SHP77 (cell line): Measurements from ENCODE around the gene IL17RA.
A peak's percentile ranks its signal among the peaks of the same experiment; 100 is the strongest.

ENCODE experiments used
- DNase-seq, 2 experiments: peaks; one replicate each; lab custom pipeline; 2025; lab: John Stamatoyannopoulos, UW

IL17RA gene

DNA sequence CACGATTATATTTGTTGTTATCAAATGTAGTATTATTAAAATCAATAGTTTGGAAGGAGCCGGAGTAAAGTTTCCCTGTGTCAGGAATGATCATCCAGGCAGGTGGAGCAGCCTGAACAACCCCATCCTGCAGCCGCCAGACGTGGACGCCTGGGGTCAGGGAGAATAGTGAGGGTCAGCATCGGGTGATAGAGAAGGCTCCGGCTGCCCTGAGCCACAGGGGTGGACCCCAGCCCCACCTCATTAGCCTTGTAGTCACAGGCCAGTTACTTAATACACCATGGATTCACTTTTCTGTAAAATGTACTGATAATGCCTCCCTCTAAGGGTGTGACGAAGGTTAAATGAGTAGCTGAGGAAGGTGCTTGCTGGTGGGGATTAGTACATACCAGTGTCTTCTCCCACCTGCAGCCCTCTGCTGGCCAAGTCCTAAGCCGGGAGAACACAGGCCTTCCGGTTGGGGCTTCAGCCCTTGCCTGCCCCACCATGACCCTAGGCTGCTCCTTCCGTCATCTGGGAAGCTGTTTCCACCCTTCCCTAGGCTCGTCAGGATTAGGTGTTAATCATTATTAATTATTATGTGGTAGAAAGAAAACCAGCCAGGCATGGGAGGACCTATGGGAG lies 21.5 kb downstream of the IL17RA start:
- DNase-seq, result no peak

DNA sequence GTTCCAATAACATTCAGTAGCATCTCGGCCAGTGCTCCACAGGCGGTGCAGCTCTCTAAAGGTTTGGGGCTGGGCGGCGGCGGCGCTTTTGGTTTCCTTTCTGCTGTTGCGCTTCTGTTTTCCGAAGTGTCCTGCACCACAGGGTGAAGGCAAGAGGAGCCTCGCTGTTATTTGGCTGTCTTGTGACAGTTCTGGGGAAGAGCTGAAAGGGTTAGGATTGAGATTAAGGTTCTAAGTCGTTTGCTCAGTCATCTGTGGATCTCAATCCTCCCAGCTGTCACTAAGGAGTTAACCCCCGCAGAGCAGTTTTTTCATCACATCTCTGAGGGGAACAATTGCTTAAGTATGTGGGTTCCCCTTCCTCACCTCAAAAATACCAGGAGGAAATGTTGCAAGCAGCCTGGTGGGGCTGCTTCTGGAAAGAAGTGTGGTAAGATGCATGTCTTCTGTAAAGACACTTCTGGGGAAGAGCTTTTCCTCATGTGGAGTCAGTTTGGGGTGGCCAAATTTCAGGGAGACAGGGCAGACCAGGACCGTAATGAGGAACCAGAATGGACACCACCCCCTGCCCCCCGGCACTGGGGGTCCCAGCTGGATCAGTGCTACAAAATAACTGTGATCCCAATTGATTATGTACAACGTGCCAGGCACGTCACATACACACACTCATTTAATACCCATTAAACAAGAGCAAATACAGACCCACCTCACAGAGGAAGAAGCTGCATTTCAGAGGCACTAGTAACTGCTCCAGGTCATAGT lies 22.2 kb downstream of the IL17RA start:
- no peak for DNase-seq

DNA sequence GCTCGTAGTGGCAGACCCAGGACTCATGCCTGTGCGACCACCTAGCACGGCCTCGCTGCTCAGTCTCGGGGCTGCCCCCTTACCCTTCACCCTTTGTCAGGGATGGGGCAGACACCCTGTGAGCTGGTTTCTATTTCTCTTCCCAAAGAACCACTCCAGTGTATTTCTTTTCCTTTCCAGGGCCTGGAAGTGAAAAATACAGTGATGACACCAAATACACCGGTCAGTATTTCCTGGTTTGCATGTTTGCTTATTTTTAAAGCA lies 22.7 kb downstream of the IL17RA start:
- no peak for DNase-seq

DNA sequence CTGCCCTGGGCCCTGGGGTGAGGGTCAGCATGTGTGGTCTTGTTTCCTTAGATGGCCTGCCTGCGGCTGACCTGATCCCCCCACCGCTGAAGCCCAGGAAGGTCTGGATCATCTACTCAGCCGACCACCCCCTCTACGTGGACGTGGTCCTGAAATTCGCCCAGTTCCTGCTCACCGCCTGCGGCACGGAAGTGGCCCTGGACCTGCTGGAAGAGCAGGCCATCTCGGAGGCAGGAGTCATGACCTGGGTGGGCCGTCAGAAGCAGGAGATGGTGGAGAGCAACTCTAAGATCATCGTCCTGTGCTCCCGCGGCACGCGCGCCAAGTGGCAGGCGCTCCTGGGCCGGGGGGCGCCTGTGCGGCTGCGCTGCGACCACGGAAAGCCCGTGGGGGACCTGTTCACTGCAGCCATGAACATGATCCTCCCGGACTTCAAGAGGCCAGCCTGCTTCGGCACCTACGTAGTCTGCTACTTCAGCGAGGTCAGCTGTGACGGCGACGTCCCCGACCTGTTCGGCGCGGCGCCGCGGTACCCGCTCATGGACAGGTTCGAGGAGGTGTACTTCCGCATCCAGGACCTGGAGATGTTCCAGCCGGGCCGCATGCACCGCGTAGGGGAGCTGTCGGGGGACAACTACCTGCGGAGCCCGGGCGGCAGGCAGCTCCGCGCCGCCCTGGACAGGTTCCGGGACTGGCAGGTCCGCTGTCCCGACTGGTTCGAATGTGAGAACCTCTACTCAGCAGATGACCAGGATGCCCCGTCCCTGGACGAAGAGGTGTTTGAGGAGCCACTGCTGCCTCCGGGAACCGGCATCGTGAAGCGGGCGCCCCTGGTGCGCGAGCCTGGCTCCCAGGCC lies 23.7 kb downstream of the IL17RA start:
- DNase-seq, result no peak

DNA sequence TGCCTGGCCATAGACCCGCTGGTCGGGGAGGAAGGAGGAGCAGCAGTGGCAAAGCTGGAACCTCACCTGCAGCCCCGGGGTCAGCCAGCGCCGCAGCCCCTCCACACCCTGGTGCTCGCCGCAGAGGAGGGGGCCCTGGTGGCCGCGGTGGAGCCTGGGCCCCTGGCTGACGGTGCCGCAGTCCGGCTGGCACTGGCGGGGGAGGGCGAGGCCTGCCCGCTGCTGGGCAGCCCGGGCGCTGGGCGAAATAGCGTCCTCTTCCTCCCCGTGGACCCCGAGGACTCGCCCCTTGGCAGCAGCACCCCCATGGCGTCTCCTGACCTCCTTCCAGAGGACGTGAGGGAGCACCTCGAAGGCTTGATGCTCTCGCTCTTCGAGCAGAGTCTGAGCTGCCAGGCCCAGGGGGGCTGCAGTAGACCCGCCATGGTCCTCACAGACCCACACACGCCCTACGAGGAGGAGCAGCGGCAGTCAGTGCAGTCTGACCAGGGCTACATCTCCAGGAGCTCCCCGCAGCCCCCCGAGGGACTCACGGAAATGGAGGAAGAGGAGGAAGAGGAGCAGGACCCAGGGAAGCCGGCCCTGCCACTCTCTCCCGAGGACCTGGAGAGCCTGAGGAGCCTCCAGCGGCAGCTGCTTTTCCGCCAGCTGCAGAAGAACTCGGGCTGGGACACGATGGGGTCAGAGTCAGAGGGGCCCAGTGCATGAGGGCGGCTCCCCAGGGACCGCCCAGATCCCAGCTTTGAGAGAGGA lies 24.5 kb downstream of the IL17RA start:
- no peak for DNase-seq

DNA sequence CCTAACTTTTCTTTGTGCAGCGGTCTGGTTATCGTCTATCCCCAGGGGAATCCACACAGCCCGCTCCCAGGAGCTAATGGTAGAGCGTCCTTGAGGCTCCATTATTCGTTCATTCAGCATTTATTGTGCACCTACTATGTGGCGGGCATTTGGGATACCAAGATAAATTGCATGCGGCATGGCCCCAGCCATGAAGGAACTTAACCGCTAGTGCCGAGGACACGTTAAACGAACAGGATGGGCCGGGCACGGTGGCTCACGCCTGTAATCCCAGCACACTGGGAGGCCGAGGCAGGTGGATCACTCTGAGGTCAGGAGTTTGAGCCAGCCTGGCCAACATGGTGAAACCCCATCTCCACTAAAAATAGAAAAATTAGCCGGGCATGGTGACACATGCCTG lies 25.2 kb downstream of the IL17RA start:
- DNase-seq, result no peak

DNA sequence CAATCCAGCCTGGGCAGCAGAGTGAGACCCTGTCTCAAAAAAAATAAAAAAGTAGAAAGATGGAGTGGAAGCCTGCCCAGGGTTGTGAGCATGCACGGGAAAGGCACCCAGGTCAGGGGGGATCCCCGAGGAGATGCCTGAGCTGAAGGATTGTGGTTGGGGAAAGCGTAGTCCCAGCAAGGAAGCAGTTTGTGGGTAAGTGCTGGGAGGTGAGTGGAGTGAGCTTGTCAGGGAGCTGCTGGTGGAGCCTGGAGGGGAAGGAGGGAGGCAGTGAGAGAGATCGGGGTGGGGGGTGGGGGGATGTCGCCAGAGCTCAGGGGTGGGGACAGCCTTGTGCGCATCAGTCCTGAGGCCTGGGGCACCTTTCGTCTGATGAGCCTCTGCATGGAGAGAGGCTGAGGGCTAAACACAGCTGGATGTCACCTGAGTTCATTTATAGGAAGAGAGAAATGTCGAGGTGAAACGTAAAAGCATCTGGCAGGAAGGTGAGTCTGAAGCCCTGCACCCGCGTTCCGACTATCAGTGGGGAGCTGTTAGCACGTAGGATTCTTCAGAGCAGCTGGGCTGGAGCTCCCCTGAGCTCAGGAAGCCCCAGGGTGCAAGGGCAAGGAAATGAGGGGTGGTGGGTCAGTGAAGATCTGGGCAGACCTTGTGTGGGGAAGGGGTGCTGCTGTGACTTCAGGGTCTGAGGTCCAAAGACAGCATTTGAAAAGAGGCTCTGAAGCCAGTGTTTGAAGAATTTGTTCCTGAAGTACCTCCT lies 26.2 kb downstream of the IL17RA start:
- DNase-seq, result no peak

DNA sequence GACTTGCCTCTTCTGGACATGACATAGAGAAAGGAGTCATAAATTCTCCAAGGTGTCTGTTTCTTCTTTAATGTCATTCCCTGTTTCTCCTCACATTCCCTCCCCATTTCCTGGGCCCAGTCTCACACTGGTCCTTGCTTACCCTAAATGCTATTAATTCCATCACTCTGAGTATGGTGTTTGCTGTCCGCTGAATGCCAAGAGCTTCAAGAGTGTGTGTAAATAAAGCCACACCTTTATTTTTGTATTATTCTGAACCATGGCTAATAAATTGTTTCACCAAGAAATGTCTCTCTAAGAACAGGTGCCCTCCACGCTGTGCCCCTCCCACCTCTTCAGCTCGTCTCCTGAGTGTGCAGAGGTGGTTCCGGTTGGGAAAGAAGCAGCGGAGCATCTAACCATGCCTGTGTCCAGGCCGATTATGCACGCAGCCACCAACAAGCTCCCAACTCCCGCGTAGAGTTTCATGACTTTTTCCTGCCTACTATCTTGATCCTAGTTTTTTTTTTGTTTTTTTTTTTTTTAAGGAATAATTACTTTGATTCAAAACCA lies 27.8 kb downstream of the IL17RA start:
- peak in 1 of 2 experiments; percentile 1 for DNase-seq

DNA sequence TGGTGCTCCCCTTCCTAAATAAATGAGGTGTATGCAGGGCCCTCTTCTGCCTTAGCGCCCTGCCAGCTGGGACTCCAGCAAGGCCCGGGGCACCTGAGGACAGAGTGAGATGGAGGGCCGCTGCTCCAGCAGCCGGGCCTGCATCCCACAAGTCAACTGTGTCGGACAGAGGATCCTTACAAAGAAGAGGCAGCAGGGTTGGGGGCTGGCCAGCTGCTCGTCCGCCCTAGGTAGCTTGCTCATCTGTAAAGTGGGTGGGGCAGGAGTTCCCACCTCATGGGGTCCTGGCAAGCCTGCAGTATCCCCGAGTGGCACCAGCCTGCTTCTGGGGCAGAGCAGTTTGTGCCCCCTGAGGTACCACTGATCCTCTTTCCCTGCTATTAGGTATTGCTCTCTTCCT lies 28.8 kb downstream of the IL17RA start:
- no peak for DNase-seq

DNA sequence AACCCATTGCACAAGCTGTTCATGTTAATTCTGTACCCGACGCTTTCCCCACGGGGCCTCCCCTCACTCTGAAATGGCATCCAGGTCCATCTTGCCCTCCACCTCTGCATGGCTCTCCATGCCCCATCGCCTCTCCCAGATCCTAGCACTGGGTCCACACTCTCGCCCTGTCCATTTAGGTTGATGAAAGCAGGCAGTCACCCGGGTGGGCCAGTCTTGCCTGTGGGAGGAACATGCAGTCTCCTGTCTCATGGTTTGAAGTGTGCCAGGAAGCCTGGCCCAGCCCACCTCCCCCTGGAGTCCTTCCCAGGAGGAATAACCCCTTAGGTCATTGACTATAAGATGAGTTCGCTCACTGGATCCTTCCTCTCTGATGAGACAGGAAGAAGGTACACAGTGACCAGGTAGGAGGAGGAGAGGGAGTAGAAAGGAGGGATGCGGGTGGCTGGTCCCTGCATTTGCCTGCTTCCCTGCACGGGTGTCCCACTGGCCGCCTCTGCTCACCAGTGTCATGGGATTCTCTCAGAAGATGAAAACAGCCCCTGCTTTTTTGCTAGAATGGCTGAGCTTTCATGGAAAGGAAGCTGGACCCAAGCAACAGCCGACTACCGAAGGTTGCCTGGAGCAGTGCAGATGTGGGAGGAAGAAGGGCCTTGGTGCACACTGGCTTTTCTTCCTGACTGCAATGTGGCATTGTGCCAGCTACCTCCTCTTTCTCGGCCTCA lies 29.5 kb downstream of the IL17RA start:
- DNase-seq, result no peak

DNA sequence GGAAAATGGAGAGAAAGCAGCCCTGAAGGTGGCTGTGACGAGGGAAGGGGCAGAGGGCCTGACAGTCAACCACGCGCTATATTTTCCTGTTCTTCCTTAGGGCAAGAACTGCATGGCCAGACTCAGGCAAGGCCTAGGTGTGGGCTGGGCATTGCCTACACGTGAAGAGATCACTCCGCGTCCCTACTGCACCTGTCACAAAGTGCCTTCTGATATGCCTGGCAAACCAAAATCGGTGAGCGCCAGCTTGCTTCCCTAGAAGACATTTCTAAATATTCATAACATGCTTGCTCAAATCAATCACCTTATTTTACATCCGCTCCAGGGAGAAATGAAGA lies 30.1 kb downstream of the IL17RA start:
- no peak for DNase-seq

DNA sequence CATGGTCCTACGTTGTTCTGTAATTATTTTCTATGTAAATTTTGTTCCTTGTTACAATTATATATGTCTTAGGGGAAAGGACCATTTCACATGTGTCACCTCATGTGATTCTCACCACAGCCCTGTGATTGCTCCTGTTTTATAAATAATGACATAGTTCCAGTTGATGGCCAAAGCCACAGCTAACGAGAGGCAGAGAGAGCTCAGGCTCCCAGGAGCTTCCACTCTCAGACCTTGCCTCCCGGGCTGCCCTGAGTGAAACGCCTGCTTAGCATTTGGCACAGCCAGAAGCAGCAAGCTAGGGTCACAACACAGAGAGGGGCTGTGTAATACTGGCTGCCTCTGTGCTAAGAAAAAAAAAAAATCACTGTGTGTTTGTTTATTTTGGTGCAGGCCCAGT lies 30.4 kb downstream of the IL17RA start:
- no peak for DNase-seq

DNA sequence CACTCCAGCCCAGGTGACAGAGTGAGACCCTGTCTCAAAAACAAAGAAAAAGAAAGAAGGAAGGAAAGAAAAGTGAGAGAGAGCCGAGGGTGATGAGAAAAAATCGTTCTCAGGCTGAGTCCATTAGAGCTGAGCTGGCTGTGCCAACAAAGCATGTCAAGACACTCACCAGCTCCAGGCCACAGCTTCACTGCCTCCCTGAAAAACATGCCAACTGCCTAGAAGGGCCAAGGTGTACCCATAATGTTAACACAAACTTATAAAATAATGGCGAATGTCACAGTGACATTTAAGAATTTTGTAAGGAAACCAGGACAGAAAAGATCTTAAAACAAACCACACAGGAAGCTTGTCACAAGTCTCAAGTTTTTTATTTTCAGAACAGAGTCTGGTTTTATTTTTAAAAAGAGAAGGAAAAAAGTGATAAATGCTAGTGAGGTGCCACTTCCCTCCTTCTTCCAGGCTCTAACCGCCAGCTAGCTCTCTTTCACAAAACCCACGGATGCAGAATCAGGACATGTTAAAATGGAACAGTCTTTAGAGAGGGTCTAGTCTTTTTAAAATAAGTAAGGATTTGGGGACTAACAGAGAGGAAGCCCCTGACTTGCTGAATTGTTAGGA lies 31.3 kb downstream of the IL17RA start:
- no peak for DNase-seq

DNA sequence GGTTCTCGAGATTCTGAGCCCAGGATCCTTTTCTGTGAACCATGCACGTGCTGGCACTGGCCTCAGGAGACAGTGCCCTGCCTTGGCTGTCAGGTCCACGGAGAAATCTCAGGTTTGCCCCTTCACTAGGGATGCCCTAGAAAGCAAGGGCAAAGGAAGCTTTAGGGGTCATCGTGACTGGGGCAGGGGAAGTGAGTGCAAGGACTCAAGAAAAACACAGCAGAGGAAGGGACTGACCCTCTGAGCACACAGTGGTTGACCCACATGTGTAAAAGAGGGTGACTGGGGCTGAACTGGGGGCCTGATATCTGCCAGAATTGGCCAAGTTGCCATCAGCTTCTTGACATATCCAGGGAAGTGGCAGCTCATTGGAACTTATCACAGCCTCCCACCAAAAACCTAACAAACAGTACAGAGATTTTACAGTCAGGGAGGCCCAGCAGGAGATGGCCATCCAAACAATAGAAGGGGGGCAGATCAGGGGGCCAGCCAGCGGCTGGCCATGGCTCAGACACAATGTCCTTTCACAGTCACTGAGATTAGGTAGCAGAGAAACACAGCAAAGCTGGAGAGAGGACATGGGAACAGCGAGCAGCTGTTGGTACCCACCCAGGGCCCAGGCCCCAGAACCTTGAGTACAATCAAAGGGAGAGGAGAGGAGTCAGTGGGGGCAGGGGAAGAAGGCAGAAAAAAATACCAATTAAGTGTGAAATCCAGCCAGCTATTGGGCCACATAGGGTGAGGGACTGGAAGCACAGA lies 32.0 kb downstream of the IL17RA start:
- no peak for DNase-seq

DNA sequence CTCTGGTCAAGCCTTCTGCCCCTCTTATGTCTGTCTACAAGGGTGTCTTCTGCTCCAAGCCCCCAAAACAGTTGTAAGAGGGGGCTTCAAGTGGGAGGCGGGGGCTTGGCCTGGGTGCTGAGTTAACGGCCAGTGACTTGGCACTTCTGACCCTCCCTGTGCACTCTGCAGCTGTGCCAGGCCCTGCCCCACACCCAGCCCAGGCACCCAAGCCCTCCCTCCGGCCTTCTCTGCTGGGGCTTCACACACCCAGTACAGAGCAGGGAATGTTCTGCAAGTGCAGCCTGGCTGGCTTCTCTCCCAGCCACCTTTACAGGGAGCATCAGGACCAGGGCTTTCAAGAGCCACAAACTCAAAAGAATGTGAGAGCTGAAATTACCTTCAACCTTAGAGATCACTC lies 32.6 kb downstream of the IL17RA start:
- DNase-seq, result no peak

DNA sequence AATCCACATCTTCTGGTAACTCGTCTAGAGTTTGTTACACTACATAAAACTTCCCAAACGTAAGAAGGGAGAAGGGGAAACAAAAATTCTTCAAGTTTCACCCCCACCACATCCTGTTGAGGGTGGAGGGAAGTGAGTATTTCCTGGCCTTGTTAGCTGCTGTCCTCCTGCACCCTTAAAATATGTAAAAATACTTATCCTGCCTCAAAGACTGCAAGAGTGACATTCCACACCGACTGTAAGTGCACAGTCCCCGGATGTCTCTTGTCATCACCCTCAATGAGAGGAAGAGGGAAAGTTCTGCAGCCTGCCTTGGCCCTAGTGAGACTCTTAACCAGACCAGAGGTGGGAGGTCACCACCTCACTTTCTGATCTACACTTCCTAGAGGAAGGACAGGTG lies 33.1 kb downstream of the IL17RA start:
- DNase-seq, result no peak

DNA sequence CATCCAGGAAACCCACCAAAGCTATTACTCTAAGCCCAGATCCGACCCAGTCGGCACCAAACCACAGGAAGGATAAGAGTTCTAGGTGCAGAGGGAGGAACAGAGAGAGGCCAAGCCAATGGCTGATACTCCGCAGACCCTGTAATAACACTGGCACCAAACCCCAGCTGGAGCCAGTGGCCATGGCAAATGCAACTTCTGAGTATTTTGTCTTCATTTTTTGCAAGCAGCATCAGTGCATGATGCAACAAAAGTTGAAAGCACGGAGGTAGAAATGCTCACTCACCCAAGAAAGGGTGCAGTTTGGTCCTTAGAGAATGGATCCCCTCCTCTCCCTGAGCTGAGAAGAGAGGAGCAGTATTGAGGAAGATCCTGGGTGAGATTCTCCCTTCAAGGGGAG lies 33.5 kb downstream of the IL17RA start:
- no peak for DNase-seq

DNA sequence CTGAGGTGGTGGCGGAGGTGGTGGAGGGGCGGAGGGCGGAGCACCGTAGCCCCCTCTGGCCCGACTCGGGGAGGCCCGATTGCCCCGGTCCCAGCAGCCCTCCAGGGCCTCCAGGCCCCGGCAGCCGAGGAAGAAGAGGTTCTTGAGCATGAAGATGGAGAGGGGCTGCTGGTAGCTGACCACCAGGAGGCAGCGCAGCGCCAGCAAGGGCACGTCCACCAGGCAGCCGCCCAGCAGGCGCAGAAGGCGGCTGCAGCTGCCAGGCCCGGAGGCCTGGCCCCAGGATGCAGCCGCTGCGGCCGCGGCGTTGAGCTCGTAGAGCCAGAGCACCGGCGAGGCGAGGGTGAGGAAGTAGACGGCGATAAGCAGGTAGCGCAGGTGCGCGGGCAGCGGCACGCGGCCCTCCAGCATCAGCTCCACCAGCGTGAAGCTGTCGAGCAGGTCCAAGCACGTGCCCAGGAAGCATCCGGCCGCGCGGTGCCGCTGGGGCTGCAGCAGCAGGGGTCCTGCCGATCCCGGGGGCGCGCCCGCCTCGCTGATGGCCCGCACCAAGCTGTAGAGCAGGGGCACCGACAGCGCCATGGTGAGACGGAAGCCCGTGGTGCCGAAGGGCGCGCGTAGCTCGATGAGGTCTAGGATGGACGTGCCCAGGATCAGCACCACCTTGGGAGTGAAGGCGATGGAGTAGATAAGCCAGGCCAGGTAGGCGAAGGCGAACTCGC lies 34.8 kb downstream of the IL17RA start:
- DNase-seq, result peak in 1 of 2 experiments; percentile 23

DNA sequence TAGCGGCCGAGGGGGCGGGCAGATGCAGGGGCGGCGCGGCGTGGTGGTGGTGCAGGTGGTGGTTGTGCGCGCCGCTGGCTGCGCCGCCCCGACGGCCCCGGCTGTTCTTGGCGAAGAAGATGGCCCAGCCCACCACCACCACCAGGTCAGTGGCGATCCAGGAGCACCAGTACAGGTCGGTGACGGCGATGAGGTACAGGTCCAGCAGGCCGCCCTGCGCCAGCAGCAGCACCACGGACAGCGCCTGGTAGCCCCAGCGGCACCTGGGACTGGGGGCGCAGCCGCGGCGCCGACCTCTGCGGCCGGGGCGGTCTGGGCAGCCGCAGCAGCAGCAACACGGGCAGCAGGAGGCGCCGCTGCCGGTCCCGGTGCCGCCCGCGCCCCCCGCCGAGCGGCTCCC lies 35.5 kb downstream of the IL17RA start:
- no peak for DNase-seq
